GM18858 (cell line): ENCODE data around the gene EMP1.
"Not testable (repeated sequence)": the region's sequence is repeated elsewhere in the genome, so short reads cannot be mapped to it uniquely, and the experiment has no call there.

Experiments used
- ATAC-seq: cut with Tn5 transposase; IDR thresholded peaks from one replicate; pipeline ENCODE4 v1.9.1; 2021; ENCODE audit not compliant: unreplicated experiment

Gene EMP1

GRCh38 chr12:13255792-13256691 is 59.5 kb downstream of the EMP1 start:
- ATAC-seq: peak; percentile 82

DNA sequence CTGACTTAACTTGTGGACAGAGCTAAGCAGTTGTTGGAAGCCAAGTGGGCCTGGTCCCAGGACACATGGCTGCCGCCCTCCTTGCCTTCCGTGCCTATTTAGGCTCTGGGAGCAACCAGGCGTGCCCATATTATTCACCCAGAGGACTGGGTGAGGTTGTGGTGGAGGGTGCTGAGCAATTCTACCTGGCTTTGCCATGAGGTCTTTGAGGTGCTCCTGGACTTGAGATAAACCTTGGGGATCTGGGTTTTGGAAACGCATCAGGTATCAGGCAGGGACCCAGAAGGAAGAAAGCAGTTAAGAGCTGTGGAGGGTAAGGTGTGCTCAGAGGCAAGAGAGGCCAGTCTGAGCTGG is 60.1 kb downstream of the EMP1 start:
- no peak for ATAC-seq

GRCh38 chr12:13257356-13257875 is 60.9 kb downstream of the EMP1 start:
- no peak for ATAC-seq

DNA sequence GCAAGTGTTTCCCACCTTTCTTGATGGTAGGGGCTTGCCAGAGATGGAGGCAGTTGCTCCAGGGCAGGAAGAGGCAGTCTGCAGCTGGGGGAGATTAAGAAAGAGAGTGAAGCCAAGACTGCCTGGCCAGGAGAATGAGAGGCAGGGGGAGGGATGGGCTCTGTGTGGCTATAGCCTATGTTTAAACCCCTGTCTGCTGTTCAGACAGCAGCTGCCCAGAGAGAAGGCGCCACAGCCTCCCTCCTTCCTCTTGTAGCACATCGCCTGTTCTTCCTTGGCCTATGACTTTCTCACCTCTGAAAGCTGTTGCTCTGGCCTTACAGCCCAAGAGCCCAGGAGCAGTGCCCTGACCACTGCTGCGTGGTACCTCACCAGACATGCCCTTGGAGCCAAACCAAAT is 61.7 kb downstream of the EMP1 start:
- no peak for ATAC-seq

DNA sequence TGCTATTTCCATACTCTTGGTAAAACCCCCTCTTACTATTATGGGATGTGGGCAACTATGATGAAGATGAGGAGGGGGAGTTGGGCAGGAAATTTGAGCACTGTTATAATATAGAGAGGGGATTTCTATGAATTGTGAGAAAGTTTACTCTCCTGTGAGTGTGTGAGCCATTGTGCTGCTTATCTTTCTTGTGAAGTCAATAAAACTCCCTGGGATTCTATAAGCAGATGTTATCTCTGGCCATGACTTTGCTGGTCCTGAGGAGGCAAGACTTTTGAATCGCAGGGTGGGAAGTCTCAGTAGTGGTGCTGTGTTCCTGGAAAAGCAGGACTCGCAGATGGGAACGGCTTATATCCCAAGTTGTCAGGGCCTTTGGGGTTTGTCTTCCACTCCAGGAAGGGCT is 62.2 kb downstream of the EMP1 start:
- no peak for ATAC-seq

DNA sequence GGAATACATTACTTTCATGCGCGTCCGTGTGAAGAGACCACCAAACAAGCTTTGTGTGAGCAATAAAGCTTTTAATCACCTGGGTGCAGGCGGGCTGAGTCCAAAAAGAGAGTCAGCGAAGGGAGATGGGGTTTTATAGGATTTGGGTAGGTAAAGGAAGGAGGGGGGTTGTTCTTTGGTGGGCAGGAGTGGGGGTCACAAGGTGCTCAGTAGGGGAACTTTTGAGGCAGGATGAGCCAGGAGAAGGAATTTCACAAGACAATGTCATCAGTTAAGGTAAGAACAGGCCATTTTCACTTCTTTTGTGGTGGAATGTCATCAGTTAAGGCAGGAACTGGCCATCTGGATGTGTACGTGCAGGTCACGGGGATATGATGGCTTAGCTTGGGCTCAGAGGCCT is 63.1 kb downstream of the EMP1 start:
- not testable (repeated sequence) for ATAC-seq

- not testable (repeated sequence) for ATAC-seq
Observed at GRCh38 chr12:13267826-13268225, 71.3 kb downstream of the EMP1 start.

GRCh38 chr12:13268581-13268980 is 72.1 kb downstream of the EMP1 start:
- no peak for ATAC-seq
